GM23248 (cell line): ENCODE measurements around the gene COX17.

ENCODE experiments used
- EZH2 ChIP-seq: fragments of 200-600 bp; sonication (generic); IDR thresholded peaks from 2 replicates; pipeline ENCODE4 v1.6.1; 2018; ENCODE audit warnings: antibody characterized with exemption, mild to moderate bottlenecking; ENCODE audit not compliant: insufficient read depth, poor library complexity, severe bottlenecking
- EZH2phosphoT487 ChIP-seq: fragments of 200-600 bp; sonication (generic); IDR thresholded peaks from 2 replicates; pipeline ENCODE4 v1.6.1; 2018; ENCODE audit warnings: antibody characterized with exemption, moderate library complexity, mild to moderate bottlenecking, low read depth; ENCODE audit not compliant: insufficient read depth

DNA sequence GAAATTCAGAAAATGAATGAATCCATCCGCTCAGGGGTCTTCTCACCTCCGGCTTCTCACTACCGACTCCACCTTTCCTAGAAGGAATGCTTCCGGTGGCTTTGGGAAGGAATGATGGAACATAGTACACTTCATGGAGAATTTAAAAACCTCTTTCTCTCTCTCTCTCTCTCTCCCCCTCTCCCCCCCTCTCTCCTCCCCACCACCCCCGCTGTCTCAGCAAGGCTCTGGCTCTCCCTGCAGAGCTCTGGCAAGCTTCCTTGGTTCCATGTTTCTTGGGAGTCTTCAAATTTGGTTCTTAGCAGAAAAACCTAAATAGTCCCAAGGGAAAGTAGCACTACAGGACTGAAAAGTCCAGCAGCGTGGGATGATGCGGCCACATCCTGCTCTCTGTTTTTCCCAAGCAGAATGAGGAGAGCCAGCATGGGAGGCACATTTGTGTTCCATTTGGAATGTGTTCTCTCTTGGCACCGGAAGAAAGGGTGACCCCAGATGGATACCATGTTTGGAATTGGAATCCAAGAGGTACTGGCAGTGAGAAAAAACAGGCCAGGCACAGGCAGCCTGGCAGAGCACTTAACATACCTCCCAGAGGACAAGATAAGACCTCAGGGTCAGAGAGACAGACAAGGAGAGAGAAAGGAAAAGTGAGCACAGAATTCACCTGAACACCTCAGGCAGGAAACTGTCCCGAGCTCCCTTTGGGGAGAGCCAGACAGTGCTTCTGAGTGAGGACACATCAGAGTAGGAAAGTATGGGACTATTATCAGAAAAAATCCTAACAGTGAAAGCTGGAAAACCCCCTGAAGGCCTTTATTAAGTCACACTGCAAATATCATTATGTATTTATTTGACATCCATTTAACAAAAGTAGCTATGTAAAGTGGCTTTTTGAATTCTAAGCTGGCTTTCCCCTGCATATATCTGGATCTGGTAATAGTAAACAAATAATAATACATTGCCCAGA, 16.4 kb downstream of the COX17 start, which contains the start of gene POPDC2:
- TF ChIP-seq EZH2 (no peak), EZH2phosphoT487 (no peak)
